GM19468 (cell line): ENCODE data around the gene OR6J1.
"Not testable (repeated sequence)": the region's sequence is repeated elsewhere in the genome, so short reads cannot be mapped to it uniquely, and the experiment has no call there.

Source experiments
- ATAC-seq: cut with Tn5 transposase; IDR thresholded peaks from one replicate; pipeline ENCODE4 v1.9.1; 2021; ENCODE audit warnings: mild to moderate bottlenecking, moderate library complexity, moderate number of reproducible peaks; ENCODE audit not compliant: unreplicated experiment; ENCODE audit errors: extremely low read depth

Gene OR6J1

GRCh38 chr14:22653012-22653621 lies 9.0 kb upstream of the OR6J1 start:
- ATAC-seq = no peak

- ATAC-seq = no peak
Observed at GRCh38 chr14:22651586-22651985, 7.4 kb upstream of the OR6J1 start.

GRCh38 chr14:22650960-22651521 lies 6.9 kb upstream of the OR6J1 start:
- no peak for ATAC-seq

- ATAC-seq = no peak
Observed at GRCh38 chr14:22650046-22650739, 6.0 kb upstream of the OR6J1 start.

GRCh38 chr14:22648506-22648905 lies 4.4 kb upstream of the OR6J1 start:
- no peak for ATAC-seq

GRCh38 chr14:22646570-22647254 lies 2.6 kb upstream of the OR6J1 start:
- no peak for ATAC-seq

GRCh38 chr14:22641846-22642245 lies 2.3 kb downstream of the OR6J1 start:
- no peak for ATAC-seq

GRCh38 chr14:22640192-22640591 lies 4.0 kb downstream of the OR6J1 start:
- ATAC-seq = no peak

GRCh38 chr14:22635980-22636379 lies 8.2 kb downstream of the OR6J1 start:
- not testable (repeated sequence) for ATAC-seq

GRCh38 chr14:22634233-22634900 lies 9.8 kb downstream of the OR6J1 start:
- ATAC-seq = no peak

GRCh38 chr14:22630486-22630885 lies 13.7 kb downstream of the OR6J1 start:
- no peak for ATAC-seq

GRCh38 chr14:22630066-22630465 lies 14.1 kb downstream of the OR6J1 start:
- no peak for ATAC-seq

GRCh38 chr14:22629361-22629760 lies 14.8 kb downstream of the OR6J1 start:
- no peak for ATAC-seq

- no peak for ATAC-seq
Observed at GRCh38 chr14:22627506-22628263, 16.5 kb downstream of the OR6J1 start.

GRCh38 chr14:22626590-22626989 lies 17.6 kb downstream of the OR6J1 start:
- ATAC-seq = no peak

GRCh38 chr14:22623047-22623446 lies 21.1 kb downstream of the OR6J1 start:
- ATAC-seq = no peak

- no peak for ATAC-seq
Observed at GRCh38 chr14:22622255-22622654, 21.9 kb downstream of the OR6J1 start.

GRCh38 chr14:22615765-22616164 lies 28.4 kb downstream of the OR6J1 start:
- not testable (repeated sequence) for ATAC-seq

- no peak for ATAC-seq
Observed at GRCh38 chr14:22614240-22614799, 29.8 kb downstream of the OR6J1 start.
